Stimulated activated CD4-positive, alpha-beta T cell treated with anti-CD3 and anti-CD28 coated beads, Interleukin-1b, Interleukin-23, amount 100 ng/mL, for 1 hour (primary cell): Measurements from ENCODE around the gene MARS1.
"Not testable (repeated sequence)": the region's sequence is repeated elsewhere in the genome, so short reads cannot be mapped to it uniquely, and the experiment has no call there.

Experiments
- DNase-seq, 2 donors: peaks; one replicate each; pipeline ENCODE4 v3.0.0-alpha.2; 2020; ENCODE audit warnings: low read depth in 2 of 2

MARS1 gene

GRCh38 chr12:57495051-57495701, 7.3 kb downstream of the MARS1 start:
- DNase-seq, result not testable (repeated sequence)

- DNase-seq, result no peak
Measured at GRCh38 chr12:57496822-57497221, 9.0 kb downstream of the MARS1 start.

DNA sequence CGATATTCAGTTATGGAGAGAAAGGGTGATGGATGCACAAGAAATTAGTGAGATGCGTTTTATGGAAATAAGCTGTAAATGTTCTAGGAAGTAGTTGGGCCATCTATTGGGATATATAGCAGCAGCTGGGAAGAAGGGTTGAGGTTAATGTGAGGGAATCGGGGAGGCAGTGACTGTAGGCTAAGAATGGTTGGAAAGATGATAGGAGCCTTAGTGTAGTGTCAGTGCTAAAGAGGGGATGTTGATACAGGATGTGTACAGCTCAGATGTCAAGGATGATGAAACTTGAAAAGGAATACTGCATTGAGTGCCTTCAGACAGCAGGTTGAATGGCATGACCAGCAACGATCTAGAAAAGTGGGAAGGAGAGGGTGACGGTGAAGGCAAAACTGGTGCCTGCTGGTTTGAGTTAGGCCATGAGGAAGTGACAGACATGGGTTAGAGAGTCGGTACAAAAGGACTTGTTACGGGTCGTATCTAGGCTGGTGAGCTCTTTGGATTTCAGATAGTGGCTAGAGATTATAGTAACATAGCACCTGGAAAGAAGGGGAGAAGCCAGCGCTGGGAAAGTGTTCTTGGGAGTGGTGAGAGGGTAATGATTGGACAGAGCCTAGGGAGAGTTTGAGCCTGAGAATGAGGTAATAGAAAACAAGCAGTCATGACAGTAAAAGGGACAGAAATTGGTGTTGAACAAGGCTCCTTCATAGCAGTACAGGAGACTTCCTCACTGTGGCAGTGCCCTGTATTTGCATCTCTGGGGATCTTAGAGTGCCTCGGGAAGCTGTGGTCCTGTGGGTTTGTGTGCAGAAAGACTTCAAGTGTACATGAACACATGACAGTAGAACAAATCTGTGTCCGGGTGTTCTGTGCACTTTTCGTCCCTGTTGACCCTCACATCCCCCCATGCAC, 9.6 kb downstream of the MARS1 start:
- no peak for DNase-seq

DNA sequence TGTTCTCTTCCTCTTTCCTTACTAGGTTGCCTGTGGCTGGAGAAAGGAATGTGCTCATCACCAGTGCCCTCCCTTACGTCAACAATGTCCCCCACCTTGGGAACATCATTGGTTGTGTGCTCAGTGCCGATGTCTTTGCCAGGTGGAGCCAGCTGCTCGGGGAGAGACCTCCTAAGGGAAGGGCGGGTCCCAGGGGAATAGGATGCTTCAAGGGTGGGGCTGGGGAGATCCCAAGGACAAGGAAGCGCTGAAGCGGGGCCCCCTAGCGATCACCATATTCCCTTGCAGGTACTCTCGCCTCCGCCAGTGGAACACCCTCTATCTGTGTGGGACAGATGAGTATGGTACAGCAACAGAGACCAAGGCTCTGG, 10.2 kb downstream of the MARS1 start:
- DNase-seq, result no peak

GRCh38 chr12:57498571-57498970, 10.7 kb downstream of the MARS1 start:
- DNase-seq, result no peak

DNA sequence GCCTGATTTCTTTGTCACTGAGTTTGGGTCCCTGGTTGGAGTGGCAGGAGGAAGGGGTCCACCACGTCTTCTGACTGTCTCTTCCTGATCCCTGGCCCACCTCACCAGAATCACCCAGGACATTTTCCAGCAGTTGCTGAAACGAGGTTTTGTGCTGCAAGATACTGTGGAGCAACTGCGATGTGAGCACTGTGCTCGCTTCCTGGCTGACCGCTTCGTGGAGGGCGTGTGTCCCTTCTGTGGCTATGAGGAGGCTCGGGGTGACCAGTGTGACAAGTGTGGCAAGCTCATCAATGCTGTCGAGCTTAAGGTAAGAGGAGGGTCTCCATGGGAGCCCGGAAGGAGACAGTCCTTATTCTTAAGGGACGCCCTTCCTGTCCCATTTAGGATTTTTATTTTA, 12.3 kb downstream of the MARS1 start:
- no peak for DNase-seq

- not testable (repeated sequence) for DNase-seq
Measured at GRCh38 chr12:57502311-57502969, 14.6 kb downstream of the MARS1 start.

DNA sequence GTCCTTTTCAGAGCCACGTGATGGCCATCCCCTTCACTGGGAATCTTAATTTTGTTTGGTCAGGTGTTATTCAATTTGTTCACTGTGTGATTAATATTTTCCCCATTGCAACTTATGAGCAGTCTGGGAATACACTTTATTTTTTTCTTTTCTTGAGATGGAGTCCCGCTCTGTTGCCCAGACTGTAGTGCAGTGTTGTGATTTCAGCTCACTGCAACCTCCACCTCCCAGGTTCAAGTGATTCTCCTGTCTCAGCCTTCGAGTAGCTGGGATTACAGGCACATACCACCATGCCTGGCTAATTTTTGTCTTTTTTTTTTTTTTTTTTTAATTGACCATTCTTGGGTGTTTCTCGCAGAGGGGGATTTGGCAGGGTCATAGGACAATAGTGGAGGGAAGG, 18.7 kb downstream of the MARS1 start:
- DNase-seq, result not testable (repeated sequence)

DNA sequence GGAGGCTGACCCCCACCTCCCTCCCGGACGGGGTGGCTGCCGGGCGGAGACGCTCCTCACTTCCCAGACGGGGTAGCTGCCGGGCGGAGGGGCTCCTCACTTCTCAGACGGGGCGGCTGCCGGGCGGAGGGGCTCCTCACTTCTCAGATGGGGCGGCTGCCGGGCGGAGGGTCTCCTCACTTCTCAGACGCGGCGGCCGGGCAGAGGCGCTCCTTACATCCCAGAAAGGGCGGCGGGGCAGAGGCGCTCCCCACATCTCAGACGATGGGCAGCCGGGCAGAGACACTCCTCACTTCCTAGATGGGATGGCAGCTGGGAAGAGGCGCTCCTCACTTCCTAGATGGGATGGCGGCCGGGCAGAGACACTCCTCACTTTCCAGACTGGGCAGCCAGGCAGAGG, 19.9 kb downstream of the MARS1 start:
- not testable (repeated sequence) for DNase-seq

DNA sequence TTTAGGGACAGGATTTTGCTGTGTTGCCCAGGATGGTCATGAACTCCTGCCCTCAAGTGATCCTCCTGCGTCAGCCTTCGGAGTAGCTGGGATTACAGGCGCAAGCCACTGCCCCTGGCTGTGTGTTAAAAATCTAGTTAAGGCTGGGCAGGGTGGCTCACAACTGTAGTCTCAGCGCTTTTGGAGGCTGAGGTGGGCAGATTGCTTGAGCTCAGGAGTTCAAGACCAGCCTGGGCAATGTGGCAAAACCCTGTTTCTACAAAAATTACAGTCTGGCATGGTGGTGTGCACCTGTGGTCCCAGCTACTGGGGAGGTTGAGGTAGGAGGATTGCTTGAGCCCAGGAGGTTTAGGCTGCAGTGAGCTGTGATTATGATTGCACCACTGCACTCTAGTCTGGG, 23.3 kb downstream of the MARS1 start:
- DNase-seq, result no peak

GRCh38 chr12:57511588-57512325, 23.9 kb downstream of the MARS1 start:
- DNase-seq, result no peak

DNA sequence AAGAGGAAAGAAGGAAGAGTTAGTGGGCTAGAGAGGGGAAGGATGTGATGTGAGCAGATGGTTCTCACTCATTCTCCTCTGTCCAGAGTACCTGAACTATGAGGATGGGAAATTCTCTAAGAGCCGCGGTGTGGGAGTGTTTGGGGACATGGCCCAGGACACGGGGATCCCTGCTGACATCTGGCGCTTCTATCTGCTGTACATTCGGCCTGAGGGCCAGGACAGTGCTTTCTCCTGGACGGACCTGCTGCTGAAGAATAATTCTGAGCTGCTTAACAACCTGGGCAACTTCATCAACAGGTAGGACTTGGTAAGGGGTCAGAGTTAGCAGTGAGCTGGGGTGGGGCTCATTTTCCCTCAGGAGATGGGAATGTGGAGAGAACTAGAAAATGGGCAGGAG, 24.8 kb downstream of the MARS1 start:
- DNase-seq, result no peak

DNA sequence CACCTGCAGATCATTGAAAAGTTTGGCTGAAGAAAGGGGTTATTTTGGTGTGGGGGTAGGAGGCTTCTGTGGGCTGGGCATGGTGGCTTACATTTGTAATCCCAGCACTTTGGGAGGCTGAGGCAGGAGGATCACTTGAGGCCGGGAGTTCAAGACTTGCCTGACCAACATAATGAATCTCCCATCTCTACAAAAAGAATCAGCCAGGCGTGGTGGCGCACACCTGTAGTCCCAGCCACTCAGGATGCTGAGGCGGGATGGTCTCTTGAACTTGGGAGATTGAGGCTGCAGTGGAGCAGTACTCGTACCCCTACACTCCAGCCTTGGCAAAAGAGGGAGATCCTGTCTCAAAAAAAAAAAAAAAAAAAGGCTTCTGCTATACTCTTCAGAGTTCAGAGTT, 25.4 kb downstream of the MARS1 start:
- DNase-seq, result no peak

DNA sequence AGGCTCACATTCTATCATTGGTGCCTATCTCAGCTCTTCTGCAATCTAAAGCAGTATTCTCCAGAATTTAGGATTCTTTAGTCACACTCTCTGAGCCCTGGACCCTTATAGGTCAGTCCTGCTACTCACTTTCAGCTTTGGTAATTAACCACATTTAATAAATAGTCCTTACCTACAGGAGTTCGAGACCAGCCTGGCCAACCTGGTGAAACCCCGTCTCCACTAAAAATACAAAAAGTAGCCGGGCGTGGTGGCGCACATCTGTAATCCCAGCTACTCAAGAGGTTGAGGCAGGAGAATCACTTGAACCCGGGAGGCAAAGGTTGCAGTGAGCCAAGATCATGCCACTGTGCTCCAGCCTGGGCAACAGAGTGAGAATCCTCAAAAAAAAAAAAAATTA, 25.8 kb downstream of the MARS1 start:
- DNase-seq, result not testable (repeated sequence)

- DNase-seq, result not testable (repeated sequence)
Measured at GRCh38 chr12:57514246-57514645, 26.4 kb downstream of the MARS1 start.

- DNase-seq, result no peak
Measured at GRCh38 chr12:57514720-57515407, 27.0 kb downstream of the MARS1 start.

DNA sequence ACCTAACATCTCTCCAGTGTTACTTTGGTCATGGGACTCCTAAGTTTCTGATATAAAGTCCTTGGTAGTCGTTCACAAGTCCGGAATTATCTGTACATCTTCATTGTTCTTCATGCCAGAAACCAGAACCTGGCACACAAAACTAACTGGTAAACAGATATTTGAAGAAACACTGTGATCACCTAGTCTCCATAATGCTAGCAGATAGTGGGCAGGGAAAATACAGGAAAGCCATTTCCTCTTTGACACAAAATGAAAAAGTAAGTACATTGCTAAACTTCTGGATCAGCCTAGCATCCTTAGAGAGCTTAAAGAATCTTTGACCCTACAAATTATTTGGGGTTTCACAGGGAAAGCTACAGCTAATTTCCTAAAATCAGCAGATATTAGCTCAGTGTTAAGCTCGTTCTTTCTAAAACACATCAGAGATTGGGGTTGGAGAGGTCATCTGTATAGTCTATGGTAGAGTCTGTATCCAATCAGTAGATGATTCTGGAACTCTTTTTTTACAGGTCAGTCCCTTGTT, 27.6 kb downstream of the MARS1 start:
- DNase-seq, result no peak

GRCh38 chr12:57515934-57516541, 28.2 kb downstream of the MARS1 start:
- no peak for DNase-seq

- no peak for DNase-seq
Measured at GRCh38 chr12:57516617-57517153, 28.8 kb downstream of the MARS1 start.

DNA sequence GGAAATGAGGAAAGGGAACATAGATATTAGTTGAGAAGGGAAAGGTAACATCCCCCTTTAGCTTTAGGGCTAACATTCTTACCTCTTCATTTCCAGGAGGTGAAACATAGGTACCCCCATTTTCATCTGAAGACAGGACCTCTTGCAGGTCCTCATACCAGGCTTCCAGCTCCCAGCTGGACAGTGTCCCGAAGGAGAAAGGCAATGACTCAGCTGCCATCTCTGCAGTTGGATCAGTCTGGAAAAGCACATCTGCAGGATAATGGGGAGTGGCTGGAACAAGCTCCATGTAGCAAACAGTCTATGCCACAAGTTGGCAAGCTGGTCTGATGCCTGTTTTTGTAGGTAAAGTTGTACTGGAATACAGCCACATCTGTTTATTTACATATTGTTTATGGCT, 29.3 kb downstream of the MARS1 start:
- DNase-seq, result no peak
